ENCODE results near the gene RASIP1.

The RASIP1 gene

GRCh38 chr19:48757741-48758144 is 17.3 kb upstream of the RASIP1 start (continued):
- TF ChIP-seq GLIS2 (tag by site-specific recombination; IDR thresholded peaks at IDR 0.05) (no peak), ZNF704 (tag by site-specific recombination; IDR thresholded peaks at IDR 0.05) (no peak), ZNF792 (tag by site-specific recombination; IDR thresholded peaks at IDR 0.05) (no peak), ZNF791 (tag by site-specific recombination; IDR thresholded peaks at IDR 0.05) (no peak), ZBTB6 (tag by site-specific recombination; IDR thresholded peaks at IDR 0.05) (no peak)

GRCh38 chr19:48757089-48757675 is 16.8 kb upstream of the RASIP1 start:
- Histone ChIP-seq H3K9me3 (ENCODE audit: control insufficient read depth, insufficient read depth, low read depth, low read length) (no peaks in the 10 kb centered on the region), H3K4me1 (ENCODE audit: control insufficient read depth, insufficient read depth, low read length) (peaks cover 1% of the 10 kb centered on the region; the same call in 1 of the 2 replicates), H3K36me3 (ENCODE audit: control insufficient read depth in 2 of 2, insufficient read depth in 1 of 2, low read length in 2 of 2) (no peaks in the 10 kb centered on the region), H3K4me3 (ENCODE audit: low read depth, low read length) (no peak overlapping the region), H3K27ac (ENCODE audit: extremely low read depth, low read depth, low read length) (no peak overlapping the region)
- TF ChIP-seq ZNF416 (tag by site-specific recombination; IDR thresholded peaks at IDR 0.05) (no peak), ZNF513 (tag by site-specific recombination; IDR thresholded peaks at IDR 0.05) (no peak), ZNF768 (tag by site-specific recombination; IDR thresholded peaks at IDR 0.05) (no peak), ZBTB20 (tag by site-specific recombination; IDR thresholded peaks at IDR 0.05) (peak; percentile 34; the same call in 1 of the 2 replicates), ZBTB6 (tag by site-specific recombination; IDR thresholded peaks at IDR 0.05) (no peak)
- TF ChIP-seq, protein P1, sequence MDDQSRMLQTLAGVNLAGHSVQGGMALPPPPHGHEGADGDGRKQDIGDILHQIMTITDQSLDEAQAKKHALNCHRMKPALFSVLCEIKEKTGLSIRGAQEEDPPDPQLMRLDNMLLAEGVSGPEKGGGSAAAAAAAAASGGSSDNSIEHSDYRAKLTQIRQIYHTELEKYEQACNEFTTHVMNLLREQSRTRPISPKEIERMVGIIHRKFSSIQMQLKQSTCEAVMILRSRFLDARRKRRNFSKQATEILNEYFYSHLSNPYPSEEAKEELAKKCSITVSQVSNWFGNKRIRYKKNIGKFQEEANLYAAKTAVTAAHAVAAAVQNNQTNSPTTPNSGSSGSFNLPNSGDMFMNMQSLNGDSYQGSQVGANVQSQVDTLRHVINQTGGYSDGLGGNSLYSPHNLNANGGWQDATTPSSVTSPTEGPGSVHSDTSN (CRISPR knock-in tag; IDR thresholded peaks at IDR 0.05) = no peak
- CTCF ChIA-PET = no interaction called here
- POLR2A ChIA-PET = no interaction called here

DNA sequence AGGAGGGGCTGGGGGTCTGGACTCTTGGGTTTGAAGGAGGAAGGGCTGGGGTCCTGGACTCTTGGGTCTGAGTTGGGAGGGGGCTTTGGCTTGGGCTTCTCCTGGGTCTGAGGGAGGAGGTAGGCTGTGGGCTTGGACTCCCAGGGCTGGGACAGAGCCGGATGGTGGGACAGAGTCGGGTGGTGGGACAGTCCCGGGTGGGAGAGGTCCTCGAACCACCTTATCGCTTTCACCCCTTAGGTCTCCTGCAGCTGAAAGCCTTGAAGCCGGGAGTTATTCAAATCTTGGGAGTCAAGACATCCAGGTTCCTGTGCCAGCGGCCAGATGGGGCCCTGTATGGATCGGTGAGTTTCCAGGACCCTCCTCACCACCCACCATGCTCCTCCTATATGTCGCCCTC is 16.3 kb upstream of the RASIP1 start:
- ChIA-PET POLR2A (no interaction called here), CTCF (no interaction called here)
- Histone ChIP-seq H3K27ac (ENCODE audit: extremely low read depth, low read depth, low read length) (no peak overlapping the region), H3K4me1 (ENCODE audit: control insufficient read depth, insufficient read depth, low read length) (peaks cover 3% of the 10 kb centered on the region; the same call in 1 of the 2 replicates), H3K36me3 (ENCODE audit: control insufficient read depth in 2 of 2, insufficient read depth in 1 of 2, low read length in 2 of 2) (no peaks in the 10 kb centered on the region), H3K4me3 (ENCODE audit: low read depth, low read length) (no peak overlapping the region), H3K9me3 (ENCODE audit: control insufficient read depth, insufficient read depth, low read depth, low read length) (no peaks in the 10 kb centered on the region)
- TF ChIP-seq BCL11A (tag by site-specific recombination; IDR thresholded peaks at IDR 0.05; ENCODE audit: low read depth) (no peak), ZBTB6 (tag by site-specific recombination; IDR thresholded peaks at IDR 0.05) (no peak), ZBTB26 (tag by site-specific recombination; optimal IDR thresholded peaks at IDR 0.05) (no peak), ZBTB48 (tag by site-specific recombination; IDR thresholded peaks at IDR 0.05) (no peak), ZNF202 (tag by site-specific recombination; IDR thresholded peaks at IDR 0.05; ENCODE audit: borderline replicate concordance) (no peak)
- TF ChIP-seq, protein P2, sequence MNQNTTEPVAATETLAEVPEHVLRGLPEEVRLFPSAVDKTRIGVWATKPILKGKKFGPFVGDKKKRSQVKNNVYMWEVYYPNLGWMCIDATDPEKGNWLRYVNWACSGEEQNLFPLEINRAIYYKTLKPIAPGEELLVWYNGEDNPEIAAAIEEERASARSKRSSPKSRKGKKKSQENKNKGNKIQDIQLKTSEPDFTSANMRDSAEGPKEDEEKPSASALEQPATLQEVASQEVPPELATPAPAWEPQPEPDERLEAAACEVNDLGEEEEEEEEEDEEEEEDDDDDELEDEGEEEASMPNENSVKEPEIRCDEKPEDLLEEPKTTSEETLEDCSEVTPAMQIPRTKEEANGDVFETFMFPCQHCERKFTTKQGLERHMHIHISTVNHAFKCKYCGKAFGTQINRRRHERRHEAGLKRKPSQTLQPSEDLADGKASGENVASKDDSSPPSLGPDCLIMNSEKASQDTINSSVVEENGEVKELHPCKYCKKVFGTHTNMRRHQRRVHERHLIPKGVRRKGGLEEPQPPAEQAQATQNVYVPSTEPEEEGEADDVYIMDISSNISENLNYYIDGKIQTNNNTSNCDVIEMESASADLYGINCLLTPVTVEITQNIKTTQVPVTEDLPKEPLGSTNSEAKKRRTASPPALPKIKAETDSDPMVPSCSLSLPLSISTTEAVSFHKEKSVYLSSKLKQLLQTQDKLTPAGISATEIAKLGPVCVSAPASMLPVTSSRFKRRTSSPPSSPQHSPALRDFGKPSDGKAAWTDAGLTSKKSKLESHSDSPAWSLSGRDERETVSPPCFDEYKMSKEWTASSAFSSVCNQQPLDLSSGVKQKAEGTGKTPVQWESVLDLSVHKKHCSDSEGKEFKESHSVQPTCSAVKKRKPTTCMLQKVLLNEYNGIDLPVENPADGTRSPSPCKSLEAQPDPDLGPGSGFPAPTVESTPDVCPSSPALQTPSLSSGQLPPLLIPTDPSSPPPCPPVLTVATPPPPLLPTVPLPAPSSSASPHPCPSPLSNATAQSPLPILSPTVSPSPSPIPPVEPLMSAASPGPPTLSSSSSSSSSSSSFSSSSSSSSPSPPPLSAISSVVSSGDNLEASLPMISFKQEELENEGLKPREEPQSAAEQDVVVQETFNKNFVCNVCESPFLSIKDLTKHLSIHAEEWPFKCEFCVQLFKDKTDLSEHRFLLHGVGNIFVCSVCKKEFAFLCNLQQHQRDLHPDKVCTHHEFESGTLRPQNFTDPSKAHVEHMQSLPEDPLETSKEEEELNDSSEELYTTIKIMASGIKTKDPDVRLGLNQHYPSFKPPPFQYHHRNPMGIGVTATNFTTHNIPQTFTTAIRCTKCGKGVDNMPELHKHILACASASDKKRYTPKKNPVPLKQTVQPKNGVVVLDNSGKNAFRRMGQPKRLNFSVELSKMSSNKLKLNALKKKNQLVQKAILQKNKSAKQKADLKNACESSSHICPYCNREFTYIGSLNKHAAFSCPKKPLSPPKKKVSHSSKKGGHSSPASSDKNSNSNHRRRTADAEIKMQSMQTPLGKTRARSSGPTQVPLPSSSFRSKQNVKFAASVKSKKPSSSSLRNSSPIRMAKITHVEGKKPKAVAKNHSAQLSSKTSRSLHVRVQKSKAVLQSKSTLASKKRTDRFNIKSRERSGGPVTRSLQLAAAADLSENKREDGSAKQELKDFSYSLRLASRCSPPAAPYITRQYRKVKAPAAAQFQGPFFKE (tag by site-specific recombination; IDR thresholded peaks at IDR 0.05; ENCODE audit: borderline replicate concordance) = no peak
- TF ChIP-seq, protein P3, sequence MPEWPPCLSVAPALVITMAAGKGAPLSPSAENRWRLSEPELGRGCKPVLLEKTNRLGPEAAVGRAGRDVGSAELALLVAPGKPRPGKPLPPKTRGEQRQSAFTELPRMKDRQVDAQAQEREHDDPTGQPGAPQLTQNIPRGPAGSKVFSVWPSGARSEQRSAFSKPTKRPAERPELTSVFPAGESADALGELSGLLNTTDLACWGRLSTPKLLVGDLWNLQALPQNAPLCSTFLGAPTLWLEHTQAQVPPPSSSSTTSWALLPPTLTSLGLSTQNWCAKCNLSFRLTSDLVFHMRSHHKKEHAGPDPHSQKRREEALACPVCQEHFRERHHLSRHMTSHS (tag by site-specific recombination; IDR thresholded peaks at IDR 0.05) = no peak
